ENCODE data around the gene AFMID.
"Not testable (repeated sequence)": the region's sequence is repeated elsewhere in the genome, so short reads cannot be mapped to it uniquely, and the experiment has no call there.

AFMID gene

DNA sequence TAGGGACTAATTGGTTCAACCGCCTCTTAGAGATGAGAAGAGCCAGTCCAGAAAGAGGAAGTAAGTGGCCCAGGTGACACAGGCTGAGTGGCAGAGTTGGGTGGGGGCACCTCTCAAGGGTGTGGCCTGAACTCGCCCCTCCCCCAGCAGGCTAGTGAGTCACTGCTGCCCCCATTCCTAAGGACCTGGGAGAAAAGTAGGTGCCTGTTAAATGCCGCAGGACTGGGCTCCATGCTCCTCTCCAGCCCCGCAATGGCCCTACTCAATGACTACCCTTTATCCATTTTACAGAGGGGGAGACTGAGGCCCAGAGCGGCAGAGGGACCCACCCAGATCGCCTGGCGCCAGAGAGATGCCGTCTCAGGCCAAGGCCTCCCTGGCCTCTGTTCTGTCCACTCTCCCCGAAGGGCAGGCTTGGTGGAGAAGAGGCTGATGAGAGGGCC is 52.3 kb downstream of the AFMID start:
- DNase-seq, result no peak

DNA sequence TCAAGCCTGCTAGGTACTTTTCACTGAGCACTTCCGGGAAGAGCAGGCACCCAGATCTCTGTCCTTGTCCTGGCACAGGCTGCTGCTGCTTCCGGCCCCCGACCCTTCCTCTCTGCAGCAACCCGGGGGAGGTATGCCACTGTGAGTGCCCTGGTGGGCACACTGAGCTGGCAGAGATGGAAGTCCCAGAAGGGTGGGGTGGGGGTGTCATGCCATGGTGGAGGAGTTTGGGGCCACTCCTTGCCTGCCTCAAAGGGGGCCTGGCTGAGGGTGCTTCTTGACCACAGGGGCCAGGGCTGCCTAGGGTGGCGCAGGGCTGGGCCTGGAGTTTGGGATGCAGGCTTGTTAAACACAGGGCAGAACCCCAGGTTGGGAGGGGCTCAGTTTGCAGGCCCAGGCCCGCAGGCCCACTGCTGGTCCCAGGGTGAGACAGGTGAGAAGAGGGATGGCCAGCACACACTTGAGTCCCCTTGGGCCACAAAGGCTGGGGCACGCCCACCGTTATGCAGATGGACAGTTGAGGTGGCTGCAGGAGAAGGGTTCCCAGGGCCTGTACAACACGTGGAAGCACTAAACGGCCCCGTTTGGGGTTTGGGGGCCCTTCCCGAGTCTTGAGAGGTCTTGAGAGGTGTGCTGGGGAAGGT is 53.0 kb downstream of the AFMID start:
- no peak for DNase-seq

GRCh38 chr17:78240839-78241238 is 53.7 kb downstream of the AFMID start:
- DNase-seq, result no peak

DNA sequence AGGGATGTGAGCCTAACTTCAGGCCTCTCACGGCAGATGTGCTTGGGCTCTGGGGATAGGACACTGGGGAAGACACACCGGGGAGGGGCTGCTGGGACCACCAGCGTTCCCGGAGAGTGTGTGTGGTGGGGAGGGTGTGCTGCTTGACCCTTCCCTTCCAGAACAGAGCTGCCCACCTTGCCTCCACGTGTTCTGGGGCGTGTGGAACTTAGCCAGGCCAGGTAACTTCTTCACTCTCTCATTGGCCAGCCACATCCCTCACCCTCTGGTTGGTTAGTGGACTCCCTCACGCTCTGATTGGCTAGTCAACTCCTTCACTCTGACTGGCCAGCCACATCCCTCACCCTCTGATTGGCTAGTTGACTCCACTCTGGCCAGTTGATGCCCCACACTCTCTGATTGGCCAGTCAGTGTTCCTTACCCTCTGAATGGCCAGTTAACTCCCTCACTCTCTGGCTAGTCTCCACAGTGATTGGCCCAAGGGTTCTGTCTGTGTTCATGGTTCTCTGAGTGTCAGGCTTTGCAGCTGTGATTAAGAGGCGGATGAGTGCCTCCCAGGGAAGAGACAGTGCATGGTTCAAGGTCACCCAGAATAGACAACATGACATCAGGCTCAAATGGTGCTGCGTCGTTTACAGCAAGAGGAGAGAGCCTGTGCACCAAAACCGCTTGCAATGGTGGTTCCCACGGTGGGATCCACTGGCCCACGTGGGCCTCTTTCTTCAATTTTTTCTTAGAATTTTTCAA is 54.3 kb downstream of the AFMID start:
- no peak for DNase-seq

GRCh38 chr17:78242024-78242742 is 55.0 kb downstream of the AFMID start:
- DNase-seq, result peak; percentile 92 to 95

- DNase-seq, result no peak
These were observed 60.1 kb downstream of the AFMID start for GRCh38 chr17:78247304-78247703.

- DNase-seq, result no peak
These were observed 61.1 kb downstream of the AFMID start for GRCh38 chr17:78248051-78248914.

DNA sequence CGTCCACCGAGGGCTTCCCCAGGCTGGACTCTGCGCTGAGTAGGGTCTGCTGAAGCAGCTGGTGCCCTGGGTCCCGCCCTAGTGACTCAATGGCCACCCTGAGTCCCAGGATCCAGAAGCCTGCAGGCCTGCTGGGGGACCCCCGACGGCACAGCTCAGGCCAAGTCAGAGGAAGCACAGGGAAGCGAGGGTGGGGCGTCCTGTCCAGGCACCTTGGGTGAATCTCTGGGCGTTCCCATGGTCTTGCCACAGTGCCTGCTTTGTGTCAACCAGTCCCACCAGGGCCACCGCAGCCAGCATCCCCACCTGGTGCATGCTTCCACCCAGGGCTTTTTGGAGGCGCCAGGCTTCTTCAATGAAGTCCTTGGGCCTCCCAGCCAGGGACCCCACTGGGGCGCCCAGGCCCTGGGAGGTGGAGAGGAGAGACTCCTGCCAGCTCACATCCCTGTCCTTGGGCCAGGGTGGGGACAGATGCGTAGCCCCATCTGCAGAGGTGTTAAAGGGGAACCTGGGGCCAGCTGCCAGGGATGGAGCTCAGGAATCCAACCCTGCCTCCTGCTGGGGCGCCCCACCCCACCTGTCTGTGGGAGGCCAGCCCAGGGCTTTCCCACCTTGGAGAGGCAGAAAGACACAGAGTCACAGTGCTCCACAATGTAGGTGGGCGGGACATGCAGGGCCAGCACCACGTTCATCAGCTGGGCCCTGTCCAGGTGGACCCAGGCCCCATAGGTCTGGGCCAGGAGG is 62.1 kb downstream of the AFMID start:
- DNase-seq, result no peak

DNA sequence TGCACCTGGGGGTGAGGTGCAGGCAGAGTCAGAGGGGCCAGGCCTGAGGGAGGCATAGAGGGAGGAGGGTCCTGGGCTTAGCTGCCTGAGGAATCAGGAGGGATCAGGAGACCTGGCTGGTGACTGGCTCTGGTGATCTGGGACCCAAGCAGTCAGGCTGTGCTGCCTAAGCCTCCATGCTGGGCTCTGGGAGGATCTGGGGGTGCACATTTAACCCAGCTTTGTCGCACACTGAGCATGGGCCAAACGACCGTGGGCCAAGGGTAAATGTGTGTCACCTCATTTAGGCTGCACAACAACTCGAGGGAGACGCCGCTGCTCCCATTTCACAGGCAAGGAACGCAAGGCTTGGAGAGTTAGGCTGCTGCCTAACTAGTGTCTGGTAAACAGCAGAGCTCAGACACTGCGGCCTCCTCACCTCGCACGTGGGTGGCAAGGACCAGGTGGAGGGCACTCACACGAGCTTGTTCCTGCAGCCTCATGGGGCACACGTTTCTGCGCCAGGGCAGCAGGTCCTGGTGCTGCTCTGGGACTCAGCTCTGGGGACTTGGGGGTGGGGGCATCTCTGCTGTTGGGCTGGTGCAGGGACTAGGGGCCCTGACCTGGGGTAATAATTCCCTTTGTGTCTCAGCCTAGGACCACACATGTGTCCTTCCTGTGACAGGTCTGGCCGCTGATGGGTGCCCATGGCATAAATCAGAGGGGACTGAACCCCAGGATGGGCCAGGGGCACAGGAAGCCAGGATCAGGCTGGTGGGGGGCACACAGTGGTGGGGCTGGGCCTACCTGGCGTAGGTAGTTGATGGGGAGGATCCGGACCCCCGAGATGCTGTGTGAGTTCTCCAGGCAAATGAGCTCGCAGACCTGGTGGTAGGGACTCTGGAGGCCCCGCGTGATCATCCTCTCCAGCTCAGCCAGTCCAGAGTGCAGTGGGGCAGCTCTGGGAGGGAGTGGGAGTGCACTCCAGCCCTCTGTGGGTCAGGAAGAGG is 63.0 kb downstream of the AFMID start:
- no peak for DNase-seq

- peak; percentile 92 to 93 for DNase-seq
These were observed 64.0 kb downstream of the AFMID start for GRCh38 chr17:78250891-78251772.

DNA sequence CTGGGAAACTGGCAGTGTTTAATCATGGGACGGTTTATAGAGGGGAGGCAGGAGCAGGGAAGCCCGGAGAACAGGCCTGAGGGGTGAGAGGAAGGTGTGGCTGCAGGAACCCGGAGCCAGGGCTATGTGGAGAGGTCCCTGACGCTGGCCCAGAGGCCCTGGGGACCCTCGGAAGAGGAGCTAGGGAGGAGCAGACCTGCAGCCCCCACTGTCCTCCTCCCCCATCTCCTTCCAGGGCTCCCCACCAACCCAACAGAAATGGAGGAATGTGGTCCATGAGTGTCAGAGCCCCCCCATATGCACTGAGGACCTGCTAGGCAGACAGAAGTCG is 64.6 kb downstream of the AFMID start:
- no peak for DNase-seq

GRCh38 chr17:78252111-78252634 is 65.0 kb downstream of the AFMID start:
- no peak for DNase-seq

- DNase-seq, result no peak
These were observed 65.8 kb downstream of the AFMID start for GRCh38 chr17:78252701-78253635.

GRCh38 chr17:78253636-78253945 is 66.4 kb downstream of the AFMID start:
- DNase-seq, result not testable (repeated sequence)

DNA sequence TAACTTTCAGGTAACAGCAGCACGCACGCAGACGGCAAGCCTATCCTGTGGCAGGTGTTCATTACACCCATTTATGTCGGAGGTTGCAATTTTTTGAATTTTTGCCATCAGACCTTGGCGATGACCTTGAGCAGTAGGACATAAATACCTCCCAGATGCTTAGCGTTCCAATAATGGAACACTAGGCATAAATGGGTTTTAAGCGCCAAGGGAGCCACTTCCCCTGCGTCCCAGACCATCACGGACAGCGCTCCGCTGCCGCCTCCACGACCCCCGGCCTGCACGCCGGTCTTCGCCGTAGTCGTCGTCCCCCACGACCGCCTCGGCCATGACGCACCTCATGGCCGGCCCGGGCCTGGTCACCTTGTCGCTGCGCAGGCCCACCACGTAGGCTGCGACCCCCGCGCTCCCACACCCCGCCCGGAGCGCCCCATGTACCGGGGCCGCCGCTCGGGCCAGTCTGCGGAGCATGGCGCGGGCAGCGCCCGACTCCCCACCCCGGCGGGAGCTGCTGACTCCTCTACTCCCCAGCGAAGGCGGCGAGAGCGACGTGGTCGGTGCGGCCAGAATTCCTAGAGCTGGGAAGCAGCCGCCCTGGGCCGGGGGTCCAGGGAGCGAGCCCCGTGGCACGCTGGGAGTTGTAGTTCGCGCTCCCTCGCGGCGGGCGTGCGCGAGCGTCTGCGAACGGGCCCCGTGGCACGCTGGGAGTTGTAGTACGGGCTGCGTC is 66.9 kb downstream of the AFMID start:
- peak; percentile 92 for DNase-seq

DNA sequence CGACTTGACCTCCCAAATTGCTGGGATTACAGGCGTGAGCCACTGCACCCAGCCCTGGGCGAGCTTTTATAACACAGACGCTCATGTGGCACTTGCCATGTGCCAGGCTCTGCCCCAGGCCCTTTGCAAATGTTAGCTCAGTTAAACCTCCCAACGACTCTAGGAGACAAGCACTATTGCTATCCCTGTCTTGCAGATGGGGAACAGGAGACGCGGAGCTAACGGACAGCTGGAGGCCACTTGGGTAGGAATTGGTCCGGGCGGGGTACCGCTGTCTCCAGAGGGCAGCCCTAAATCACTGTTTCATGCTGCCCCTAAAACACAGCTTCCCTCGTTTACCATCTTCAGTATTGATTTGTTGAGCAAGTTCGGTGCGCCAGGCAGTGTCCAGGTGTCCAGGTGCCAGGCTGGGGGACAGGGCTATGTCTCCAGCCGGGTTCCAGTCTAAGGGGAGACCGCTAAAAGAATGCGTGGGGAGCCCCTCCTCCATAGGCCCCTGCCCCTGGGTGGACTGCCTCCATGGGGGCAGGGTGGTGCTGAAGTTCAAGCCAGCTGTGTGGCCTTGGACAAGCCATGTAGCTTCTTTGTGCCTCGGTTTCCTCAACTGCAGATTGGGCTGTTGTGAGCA is 68.0 kb downstream of the AFMID start:
- no peak for DNase-seq

DNA sequence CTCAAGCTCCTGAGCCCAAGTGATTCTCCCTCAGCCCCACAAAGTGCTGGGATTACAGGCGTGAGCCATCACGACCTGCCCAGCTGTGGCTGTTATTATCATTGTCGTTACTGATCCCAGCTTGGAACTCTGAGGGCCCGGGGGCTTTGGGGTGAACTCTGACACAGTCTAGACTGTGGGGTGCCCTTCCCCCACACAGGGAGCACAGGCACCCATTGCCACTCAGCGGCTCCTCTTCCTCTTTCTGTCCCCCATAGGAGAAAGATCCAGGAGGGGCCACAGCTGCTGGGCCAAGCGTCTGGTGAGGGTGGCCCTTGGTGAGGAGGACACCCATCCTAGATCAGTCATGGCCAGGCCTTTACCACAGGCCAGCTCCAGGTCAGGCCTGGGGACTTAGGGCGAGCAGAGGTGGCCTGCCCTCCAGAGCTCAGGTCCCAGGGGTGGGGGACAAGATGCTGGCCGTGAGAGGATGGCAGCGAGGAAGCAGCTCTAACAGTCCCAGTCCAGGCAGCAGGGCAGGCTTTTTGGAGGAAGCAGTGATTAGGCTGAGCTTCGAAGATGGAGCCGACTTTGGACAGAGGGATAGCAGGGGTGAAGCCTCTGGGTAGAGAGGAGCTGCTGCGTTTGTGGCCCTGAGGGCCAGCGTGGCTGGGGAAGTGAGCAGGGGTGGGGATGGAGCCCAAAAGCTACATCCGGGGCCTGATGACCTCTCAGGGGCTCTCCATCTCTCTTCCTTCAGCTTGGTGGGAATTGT is 69.0 kb downstream of the AFMID start:
- DNase-seq, result peak in 1 of 2 experiments; percentile 28
